Hematopoietic multipotent progenitor cell (in vitro differentiated cells): ENCODE measurements around the gene NUAK1. TPM values are rescaled to one million over a fixed set of nuclear protein-coding genes. Genes with fewer than 3 reads are reported as not detected.

ENCODE experiments used
- DNase-seq, 3 donors: peaks; one replicate each; pipeline ENCODE4 v3.0.0-alpha.2; 2011 to 2015; ENCODE audit warnings: low read depth in 2 of 3, low spot score in 2 of 3
- total RNA-seq: library from RNA; depleted of rRNA; stranded (reverse); fragments of >200 nt; gene quantifications from one replicate; pipeline ENCODE4 v1.2.3, GENCODE V29; 2012

The NUAK1 gene
- total RNA-seq, 1 donor: under 0.01 TPM

- no peak for DNase-seq
These were observed 123.1 kb downstream of the NUAK1 start for GRCh38 chr12:106015646-106016045.

- no peak for DNase-seq
These were observed 124.8 kb downstream of the NUAK1 start for GRCh38 chr12:106013941-106014340.

Other genes with a start within 250 kb of the NUAK1 start
- 2.4 TPM for gene CKAP4, start 109.1 kb upstream of the NUAK1 start, total RNA-seq
- gene TCP11L2, start 163.8 kb upstream of the NUAK1 start, total RNA-seq: 60.1 TPM
- 3.0 TPM for gene POLR3B, start 218.8 kb upstream of the NUAK1 start, total RNA-seq